NOMO-1 treated with DMSO at 0.1 percent for 48 hours (cell line): ENCODE data around the gene B3GNT9.
"Not testable (repeated sequence)": the region's sequence is repeated elsewhere in the genome, so short reads cannot be mapped to it uniquely, and the experiment has no call there.

Experiments
- DNase-seq: peaks from one replicate; lab custom pipeline; 2025; ENCODE audit not compliant: unreplicated experiment; lab: John Stamatoyannopoulos, UW

B3GNT9 gene

GRCh38 chr16:67154578-67155294 lies 3.9 kb upstream of the B3GNT9 start:
- no peak for DNase-seq

GRCh38 chr16:67151431-67152097 lies 766 bp upstream of the B3GNT9 start:
- DNase-seq: no peak

GRCh38 chr16:67150047-67150832 lies 558 bp downstream of the B3GNT9 start:
- DNase-seq: no peak

DNA sequence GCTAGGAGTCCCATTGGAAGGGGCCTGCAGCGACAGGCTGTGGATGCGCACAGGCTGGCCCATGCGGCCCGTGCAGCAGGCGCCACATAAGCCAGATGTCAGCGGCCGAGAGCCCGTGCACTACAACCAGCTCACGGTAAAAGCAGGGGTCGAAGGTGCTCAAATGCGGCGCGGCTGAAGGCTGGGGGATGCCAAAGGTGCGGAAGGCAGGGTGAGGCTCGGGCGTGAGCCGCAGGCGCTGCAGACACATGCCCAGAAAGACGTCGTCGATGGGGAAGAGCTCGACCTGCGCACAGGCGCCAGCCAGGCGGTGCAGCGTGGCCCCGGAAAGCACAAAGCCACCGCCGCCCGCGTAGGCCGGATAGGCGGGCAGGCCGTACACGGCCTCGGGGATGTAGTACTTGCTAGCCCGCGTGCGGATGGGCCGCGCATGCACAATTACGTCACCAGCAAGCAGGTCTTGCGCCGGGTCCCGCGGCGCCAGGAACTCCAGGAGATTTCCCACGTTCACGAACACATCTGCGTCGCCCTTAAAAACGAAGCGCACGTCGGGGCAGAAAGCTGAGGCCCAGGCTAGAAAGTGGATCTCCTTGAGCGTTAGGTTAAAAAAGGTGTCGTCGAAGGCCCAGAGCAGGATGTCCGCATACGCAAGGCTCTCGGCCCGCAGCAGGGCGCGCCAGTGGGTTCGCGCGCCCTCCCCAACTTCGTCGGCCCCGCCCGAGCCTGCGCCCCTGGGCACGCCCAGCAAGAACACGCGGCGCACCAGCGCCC lies 1.3 kb downstream of the B3GNT9 start:
- DNase-seq: no peak

DNA sequence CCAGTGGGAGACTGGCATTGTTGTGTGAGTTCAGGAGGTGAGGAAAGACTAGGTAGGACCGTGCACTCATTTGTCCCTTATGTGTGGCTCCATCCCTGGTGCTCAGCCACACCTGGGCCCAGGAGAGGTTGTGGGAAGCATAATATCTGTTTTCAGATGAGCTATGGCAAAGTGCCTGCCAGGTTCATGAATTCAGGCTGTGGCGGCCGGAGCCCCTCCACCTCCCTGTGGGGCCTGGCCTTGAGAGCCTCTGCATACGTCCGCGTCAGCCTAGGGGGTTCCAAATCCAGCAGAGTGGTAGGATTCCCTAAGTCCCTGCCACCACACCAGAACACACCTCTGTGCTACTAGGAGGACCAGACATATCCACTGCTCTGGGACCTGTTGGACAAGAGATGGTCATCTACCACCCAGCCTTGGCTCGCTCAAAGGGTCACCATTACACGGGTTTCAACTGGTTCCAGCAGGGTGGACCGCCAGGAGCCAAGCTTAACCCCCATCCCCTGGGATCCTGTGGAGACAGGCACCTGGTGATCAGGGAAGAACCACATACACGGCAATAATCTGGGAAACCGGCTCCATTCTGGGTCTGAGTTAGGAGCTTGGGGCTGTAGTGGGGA lies 2.0 kb downstream of the B3GNT9 start:
- DNase-seq: no peak

DNA sequence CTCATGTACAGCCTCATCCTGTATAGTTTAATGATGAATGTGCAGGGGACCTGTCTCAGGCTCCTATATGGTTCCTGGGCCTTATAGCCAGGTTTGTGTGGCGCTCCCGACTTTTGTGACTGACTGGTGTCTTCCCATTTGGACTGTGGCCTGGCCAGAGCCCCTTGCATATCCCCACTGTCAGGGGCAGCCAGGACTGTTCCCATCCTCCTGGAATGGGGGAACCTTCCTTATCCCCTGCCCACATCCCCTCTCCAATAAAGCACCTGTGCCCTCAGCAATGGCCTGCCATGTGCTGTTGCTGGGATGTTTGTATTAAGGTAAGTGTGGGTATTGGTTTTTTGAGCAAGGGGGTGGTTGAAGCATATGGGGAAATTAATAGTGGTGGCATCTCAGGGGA lies 2.6 kb downstream of the B3GNT9 start:
- DNase-seq: no peak

DNA sequence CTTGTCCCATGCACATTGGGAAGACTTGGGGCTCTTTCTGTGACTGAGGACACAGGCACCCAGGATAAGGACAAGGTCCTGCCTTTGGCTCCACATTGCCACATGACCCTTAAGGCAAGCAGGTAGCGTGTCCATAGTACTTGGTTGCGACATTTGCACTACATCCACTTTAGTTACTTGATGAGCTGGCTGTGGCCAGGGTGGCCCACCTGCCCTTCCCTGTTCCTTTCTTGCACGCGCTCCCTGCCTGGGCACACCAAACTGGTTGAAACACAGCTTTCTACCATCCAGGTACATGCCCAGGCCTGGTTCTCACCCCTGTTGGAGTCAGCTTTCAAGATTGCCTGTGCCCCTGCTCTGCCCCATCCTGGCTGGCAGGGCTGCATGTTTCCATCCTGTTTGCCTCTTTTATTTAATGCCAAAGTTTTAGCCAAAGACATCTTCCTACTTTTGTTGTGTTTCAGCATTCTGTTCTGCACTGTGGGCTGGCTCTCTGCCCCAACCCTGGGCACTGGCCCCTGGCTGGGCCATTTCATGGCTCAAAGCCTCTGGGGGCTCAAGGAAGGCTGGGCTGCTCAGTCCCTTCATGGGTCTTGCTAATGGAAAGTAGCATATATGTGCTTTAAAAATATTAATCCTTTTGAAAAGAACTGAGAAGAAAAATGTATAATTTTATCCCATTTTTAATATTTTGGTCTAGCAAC lies 3.2 kb downstream of the B3GNT9 start:
- DNase-seq: no peak

DNA sequence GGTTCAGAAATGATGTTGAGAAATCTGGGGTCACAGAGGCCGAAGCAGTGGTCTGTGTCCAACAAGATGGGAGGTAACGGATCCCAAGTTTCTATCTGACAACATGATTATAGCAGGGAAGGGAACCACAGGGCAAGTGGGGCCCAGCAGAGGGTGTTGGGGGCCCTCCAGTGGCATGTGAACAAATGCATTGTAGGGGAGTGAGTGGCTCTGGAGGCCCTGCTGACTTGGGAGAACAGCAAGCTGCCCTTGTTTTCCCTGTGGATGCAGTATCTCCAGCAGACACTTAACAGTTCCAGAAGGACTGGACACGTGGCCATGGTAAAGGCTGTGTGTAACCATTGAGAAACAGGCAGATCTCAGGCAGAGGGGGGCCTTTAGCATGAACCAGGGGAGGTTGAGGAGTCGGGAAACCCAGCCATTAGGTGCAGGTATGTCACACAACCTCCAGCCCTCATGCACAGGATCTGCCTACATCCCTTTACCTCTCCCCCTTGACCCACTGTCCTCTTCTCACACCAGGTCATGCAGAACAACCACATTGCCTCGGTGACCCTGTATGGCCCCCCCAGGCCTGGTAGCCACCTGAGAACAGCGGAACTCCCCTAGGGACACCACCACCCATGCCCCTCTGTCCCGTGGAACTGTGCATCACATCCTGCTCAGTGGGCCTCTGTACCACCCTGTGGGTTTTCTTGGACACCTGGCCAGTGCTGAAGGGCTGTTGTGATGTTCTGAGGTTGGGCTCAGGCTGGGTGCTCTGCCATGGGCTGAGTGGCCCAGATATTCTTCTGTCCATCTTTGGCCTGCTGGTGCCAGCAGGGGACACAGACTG lies 4.1 kb downstream of the B3GNT9 start:
- DNase-seq: no peak

- no peak for DNase-seq
Measured at GRCh38 chr16:67145746-67146145, 5.1 kb downstream of the B3GNT9 start.

GRCh38 chr16:67144943-67145342 lies 5.9 kb downstream of the B3GNT9 start:
- no peak for DNase-seq

GRCh38 chr16:67142342-67142741 lies 8.5 kb downstream of the B3GNT9 start:
- DNase-seq: no peak

DNA sequence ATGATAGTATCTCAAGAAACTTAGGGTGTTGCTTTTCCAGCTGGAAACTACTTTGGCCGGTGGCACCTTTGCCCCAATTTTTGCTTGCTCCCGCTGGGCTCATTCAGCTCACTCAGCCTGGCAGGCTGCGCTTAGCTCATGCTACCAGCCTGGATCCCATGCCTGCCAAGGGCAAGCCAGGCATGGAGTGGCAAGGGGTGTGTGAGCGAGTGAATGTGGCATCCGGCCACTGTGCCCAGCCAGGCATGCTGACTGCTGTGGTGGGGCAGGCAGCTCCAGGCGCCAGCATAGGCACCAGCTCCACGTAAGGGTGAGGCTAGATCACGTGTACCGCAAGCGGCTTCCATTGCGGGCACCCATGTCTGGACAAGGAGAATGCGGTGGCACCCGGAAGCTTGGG lies 9.4 kb downstream of the B3GNT9 start:
- no peak for DNase-seq

GRCh38 chr16:67137605-67138004 lies 13.2 kb downstream of the B3GNT9 start:
- no peak for DNase-seq

- no peak for DNase-seq
Measured at GRCh38 chr16:67129422-67129821, 21.4 kb downstream of the B3GNT9 start.

- DNase-seq: no peak
Measured at GRCh38 chr16:67128887-67129286, 21.9 kb downstream of the B3GNT9 start.

GRCh38 chr16:67128417-67128816 lies 22.4 kb downstream of the B3GNT9 start:
- DNase-seq: no peak

DNA sequence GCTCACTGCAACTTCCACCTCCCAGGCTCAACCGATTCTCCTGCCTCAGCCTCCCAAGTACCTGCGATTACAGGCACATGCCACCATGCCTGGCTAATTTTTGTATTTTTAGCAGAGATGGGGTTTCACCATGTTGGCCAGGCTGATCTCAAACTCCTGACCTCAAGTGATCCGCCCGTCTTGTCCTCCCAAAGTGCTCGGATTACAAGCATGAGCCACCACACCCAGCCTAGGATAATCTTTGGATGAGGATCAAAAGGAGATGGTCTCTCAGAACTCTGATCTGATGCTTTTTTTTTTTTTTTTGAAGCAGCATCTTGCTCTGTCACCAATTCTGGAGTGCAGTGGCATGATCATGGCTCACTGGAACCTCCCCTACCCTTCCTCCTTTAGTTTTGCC lies 28.0 kb downstream of the B3GNT9 start:
- DNase-seq: not testable (repeated sequence)

DNA sequence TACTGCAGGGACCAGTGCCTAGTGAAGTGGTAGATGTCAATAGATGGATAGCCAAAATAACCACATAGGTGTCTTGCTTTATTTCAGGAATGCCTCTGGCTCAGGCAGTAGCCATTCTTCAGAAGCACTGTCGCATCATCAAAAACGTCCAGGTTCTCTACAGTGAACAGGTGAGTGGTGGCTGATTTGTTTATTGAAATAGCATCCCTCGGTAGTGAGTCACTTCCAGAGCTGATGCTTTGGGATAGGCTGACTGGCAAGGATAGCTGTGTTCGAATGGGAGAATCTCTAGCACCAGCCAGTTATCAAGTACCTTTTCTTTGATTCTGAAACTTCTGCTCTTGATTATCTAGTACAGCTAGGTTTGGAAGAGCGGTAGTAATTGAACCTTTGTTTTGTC lies 30.8 kb downstream of the B3GNT9 start:
- no peak for DNase-seq

DNA sequence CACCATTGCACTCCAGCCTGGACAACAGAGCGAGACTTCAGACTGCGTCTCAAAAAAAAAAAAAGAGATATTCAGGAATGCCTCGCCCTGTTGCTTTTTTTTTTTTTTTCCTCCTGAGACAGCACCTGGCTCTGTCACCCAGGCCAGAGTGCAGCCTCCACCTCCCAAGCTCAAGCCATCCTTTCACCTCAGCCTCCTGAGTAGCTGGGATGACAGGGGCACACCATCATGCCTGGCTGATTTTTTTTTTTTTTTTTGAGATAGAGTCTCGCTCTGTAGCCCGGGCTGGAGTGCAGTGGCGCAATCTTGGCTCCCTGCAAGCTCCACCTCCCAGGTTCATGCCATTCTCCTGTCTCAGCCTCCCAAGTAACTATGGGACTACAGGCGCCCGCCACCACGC lies 33.1 kb downstream of the B3GNT9 start:
- no peak for DNase-seq
